ENCODE results near the gene CHN2.

The CHN2 gene

GRCh38 chr7:29369909-29370488, 175.4 kb downstream of the CHN2 start:
- TF ChIP-seq, protein P1, sequence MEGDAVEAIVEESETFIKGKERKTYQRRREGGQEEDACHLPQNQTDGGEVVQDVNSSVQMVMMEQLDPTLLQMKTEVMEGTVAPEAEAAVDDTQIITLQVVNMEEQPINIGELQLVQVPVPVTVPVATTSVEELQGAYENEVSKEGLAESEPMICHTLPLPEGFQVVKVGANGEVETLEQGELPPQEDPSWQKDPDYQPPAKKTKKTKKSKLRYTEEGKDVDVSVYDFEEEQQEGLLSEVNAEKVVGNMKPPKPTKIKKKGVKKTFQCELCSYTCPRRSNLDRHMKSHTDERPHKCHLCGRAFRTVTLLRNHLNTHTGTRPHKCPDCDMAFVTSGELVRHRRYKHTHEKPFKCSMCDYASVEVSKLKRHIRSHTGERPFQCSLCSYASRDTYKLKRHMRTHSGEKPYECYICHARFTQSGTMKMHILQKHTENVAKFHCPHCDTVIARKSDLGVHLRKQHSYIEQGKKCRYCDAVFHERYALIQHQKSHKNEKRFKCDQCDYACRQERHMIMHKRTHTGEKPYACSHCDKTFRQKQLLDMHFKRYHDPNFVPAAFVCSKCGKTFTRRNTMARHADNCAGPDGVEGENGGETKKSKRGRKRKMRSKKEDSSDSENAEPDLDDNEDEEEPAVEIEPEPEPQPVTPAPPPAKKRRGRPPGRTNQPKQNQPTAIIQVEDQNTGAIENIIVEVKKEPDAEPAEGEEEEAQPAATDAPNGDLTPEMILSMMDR (IDR thresholded peaks at IDR 0.05; ENCODE audit: insufficient read depth, low read depth, low read length, missing control alignments): no peak
- DNase-seq (ENCODE audit: low read depth): no peak

DNA sequence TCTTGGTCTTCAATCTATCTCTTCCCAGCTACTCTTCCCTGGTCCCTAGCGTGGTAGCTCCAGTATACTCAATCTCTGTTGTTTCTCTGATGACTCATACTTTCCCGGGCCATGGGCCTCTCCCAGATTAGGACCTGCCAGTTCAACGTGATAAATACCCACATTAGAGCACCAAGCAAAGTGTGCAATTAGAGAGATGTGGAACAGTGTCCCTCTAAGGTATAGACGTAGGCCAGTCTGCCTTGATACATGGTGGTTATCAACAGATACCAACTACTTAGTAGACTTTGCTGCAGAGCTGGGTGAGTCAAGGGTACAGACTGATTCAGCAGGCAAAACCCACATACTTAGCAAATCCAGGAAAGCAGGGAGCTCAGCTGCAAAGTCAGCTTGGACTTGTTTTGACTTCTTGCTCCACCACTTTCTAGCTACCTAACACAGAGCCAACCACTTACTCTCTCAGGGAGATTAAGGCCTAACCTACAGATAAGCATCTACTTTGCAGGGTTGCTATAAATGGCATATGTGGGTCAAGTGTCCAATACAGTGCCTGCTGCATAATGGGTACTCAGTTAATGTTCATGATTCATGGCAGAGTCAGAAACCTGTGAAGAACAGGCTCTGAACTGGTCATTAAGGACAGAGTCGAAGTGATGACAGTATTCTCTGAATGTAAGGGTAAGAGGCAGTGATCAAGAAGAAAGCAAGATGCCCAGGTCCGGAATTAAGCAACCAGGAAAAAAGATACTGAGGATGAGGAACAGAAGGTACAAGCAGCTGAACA, 176.1 kb downstream of the CHN2 start:
- TF ChIP-seq, protein P1 (IDR thresholded peaks at IDR 0.05; ENCODE audit: insufficient read depth, low read depth, low read length, missing control alignments): no peak
- DNase-seq (ENCODE audit: low read depth): no peak

More at GRCh38 chr7:29369909-29370488, 175.4 kb downstream of the CHN2 start:
- H3K4me3 ChIP-seq (ENCODE audit: low read depth, low read length): no peak overlapping the region

GRCh38 chr7:29371472-29371871, 176.9 kb downstream of the CHN2 start:
- H3K4me3 ChIP-seq (ENCODE audit: low read depth, low read length): no peak overlapping the region
- TF ChIP-seq, protein P1 (IDR thresholded peaks at IDR 0.05; ENCODE audit: insufficient read depth, low read depth, low read length, missing control alignments): no peak
- DNase-seq (ENCODE audit: low read depth): no peak

More for the DNA sequence above, 176.1 kb downstream of the CHN2 start:
- H3K4me3 ChIP-seq (ENCODE audit: low read depth, low read length): no peak overlapping the region

DNA sequence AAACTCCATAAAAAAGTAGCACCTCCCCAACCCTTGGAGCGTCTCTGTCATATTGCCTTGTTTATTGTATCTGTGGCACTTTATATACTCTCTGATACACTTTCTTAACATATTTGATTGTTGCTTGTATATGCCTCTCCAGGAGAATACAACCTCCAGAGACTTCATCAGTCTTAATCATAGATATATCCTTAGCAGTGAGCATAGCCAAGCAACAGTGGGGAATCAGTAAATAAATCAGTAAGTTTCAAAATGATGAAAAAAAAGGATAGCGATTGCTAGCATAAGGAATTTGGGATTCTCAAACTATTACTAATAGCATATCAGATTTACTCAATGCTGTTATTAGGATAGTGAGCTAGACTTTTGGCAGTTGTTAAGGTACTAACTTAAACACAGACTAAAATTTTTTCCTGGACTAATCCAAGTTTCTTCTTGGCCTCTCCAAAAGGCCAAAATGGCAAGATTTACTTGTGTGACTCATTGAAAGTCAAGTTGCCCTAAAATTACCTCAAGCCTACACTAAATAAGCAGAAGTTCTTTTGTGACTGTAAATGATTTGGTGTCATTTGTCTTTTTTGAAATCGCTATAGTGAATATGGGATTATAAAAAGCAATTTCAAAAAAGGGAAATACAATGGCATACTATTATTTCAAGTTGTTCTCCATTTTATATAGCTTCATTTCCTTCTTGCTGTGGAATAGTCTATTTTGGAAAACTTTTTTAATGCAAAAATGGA, 177.9 kb downstream of the CHN2 start:
- H3K4me3 ChIP-seq (ENCODE audit: low read depth, low read length): no peak overlapping the region
- no peak for DNase-seq (ENCODE audit: low read depth)
- TF ChIP-seq, protein P1 (IDR thresholded peaks at IDR 0.05; ENCODE audit: insufficient read depth, low read depth, low read length, missing control alignments): no peak

- TF ChIP-seq, protein P1 (IDR thresholded peaks at IDR 0.05; ENCODE audit: insufficient read depth, low read depth, low read length, missing control alignments): no peak
- H3K4me3 ChIP-seq (ENCODE audit: low read depth, low read length): no peak overlapping the region
- no peak for DNase-seq (ENCODE audit: low read depth)
Observed at GRCh38 chr7:29375641-29376562, 181.3 kb downstream of the CHN2 start.

DNA sequence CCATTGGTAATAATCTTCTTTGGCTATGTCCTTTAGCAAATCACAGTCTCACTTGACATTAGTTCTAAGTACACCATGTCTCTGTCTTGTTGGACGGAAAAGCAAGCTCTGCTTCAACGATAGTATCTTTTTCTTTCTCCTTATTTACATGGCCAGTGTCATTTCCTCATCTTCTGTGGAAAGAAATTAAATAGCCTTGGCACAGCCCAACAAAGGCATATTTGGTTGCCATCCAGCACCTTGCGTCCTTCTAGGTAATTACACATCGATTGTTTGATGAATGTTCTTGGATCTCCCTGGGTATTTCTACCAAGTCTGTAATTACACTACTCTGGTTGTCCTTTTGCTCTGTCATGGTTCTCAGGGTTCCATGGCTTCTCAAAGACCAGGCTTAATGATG, 183.1 kb downstream of the CHN2 start:
- DNase-seq (ENCODE audit: low read depth): no peak
- no peak overlapping the region for H3K4me3 ChIP-seq (ENCODE audit: low read depth, low read length)
- TF ChIP-seq, protein P1 (IDR thresholded peaks at IDR 0.05; ENCODE audit: insufficient read depth, low read depth, low read length, missing control alignments): no peak

Data from GM12865 (cell line).